ENCODE data around the gene COQ10B. TPM values are rescaled to one million over a fixed set of nuclear protein-coding genes. Genes with fewer than 3 reads are reported as not detected.

The COQ10B gene
- total RNA-seq, 4 donors from 2014 or later = 7.4 to 21.5 (median 13.7) TPM

GRCh38 chr2:197460649-197461048 is 7.3 kb downstream of the COQ10B start:
- intact Hi-C loops (cut with DNase I; ENCODE audit: low total_unique reads) (no loop called here), in situ Hi-C loops (cut with MboI; ENCODE audit: low sequenced_read_pairs in 4 of 4) (no loop called here)
- Histone ChIP-seq H3K4me1 (peaks cover 9 to 10% of the 10 kb centered on the region in 2 donors), H3K9me3 (no peaks in the 10 kb centered on the region), H3K4me3 (no peak overlapping the region), H3K27ac (no peak overlapping the region), H3K27me3 (no peaks in the 10 kb centered on the region), H3K36me3 (peaks cover 0 to 21% of the 10 kb centered on the region in 2 donors)
- no peak for DNase-seq
- TF ChIP-seq CTCF (IDR thresholded peaks at IDR 0.05 in 4 of 5, conservative IDR thresholded peaks at IDR 0.05 in 1 of 5) (no peak), POLR2A (IDR thresholded peaks at IDR 0.05) (no peak)
- no peak for ATAC-seq

DNA sequence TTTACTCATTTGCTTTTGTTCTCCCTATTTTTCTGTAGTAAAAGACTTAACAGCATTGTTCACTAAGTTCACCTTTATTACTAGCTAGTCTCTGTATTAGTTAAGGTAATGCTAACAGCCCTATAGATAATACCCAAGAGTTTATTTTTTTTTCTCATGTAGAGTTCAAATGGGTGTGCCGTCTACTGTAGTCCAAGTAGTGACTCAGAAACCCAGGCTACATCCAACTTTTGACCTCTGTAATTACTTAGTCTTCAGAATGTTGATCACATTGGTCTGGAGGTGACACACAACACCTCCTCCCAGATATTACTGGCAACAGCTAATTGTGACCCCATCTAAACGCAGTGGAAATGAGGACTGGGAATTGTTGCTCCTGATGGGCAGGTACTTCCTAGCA is 7.7 kb downstream of the COQ10B start:
- DNase-seq (no peak), ATAC-seq (peak in 1 of 2 donors; percentile 30)
- in situ Hi-C loops (cut with MboI; ENCODE audit: low sequenced_read_pairs in 4 of 4) = no loop called here
- peaks cover 9 to 10% of the 10 kb centered on the region in 2 donors for H3K4me1 ChIP-seq
- no peak overlapping the region for H3K4me3 ChIP-seq
- no peak for TF ChIP-seq POLR2A (IDR thresholded peaks at IDR 0.05)
- TF ChIP-seq CTCF (IDR thresholded peaks at IDR 0.05 in 4 of 5, conservative IDR thresholded peaks at IDR 0.05 in 1 of 5) = no peak
- H3K9me3 ChIP-seq = no peaks in the 10 kb centered on the region
- H3K36me3 ChIP-seq = peaks cover 0 to 25% of the 10 kb centered on the region in 2 donors
- no peaks in the 10 kb centered on the region for H3K27me3 ChIP-seq
- H3K27ac ChIP-seq = no peak overlapping the region
- intact Hi-C loops (cut with DNase I; ENCODE audit: low total_unique reads) = no loop called here

GRCh38 chr2:197464175-197464574 is 10.8 kb downstream of the COQ10B start:
- no peaks in the 10 kb centered on the region for H3K27me3 ChIP-seq
- in situ Hi-C loops (cut with MboI; ENCODE audit: low sequenced_read_pairs in 4 of 4) (no loop called here), intact Hi-C loops (cut with DNase I; ENCODE audit: low total_unique reads) (no loop called here)
- peaks cover 4 to 8% of the 10 kb centered on the region in 2 donors for H3K4me1 ChIP-seq
- no peaks in the 10 kb centered on the region for H3K9me3 ChIP-seq
- no peak for DNase-seq
- H3K36me3 ChIP-seq = peaks cover 0 to 52% of the 10 kb centered on the region in 2 donors
- no peak overlapping the region for H3K4me3 ChIP-seq
- ATAC-seq = no peak
- no peak overlapping the region for H3K27ac ChIP-seq
- no peak for TF ChIP-seq CTCF (IDR thresholded peaks at IDR 0.05 in 4 of 5, conservative IDR thresholded peaks at IDR 0.05 in 1 of 5)
- TF ChIP-seq POLR2A (IDR thresholded peaks at IDR 0.05) = no peak

DNA sequence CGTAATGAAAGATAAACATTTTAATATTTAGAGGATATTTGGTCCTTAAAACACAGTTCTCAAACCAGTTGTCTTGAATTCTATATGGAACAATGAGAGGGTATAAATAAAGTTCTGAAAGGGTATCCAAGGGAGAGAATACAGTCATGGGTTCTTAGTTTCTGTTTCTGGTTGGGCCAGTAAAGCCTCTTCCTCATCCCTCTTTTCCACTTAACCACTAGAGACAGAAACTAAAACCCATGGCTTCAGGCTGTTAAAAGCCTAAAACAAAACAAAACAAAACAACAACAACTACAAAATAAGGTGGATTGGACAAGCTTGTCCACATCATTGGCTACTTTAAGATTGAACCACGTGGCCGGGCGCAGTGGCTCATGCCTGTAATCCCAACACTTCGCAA is 18.8 kb downstream of the COQ10B start:
- Histone ChIP-seq H3K36me3 (peaks cover 2 to 96% of the 10 kb centered on the region in 2 donors), H3K27ac (no peak overlapping the region), H3K27me3 (no peaks in the 10 kb centered on the region), H3K9me3 (no peaks in the 10 kb centered on the region), H3K4me3 (no peak overlapping the region), H3K4me1 (no peaks in the 10 kb centered on the region)
- no peak for TF ChIP-seq CTCF (IDR thresholded peaks at IDR 0.05 in 4 of 5, conservative IDR thresholded peaks at IDR 0.05 in 1 of 5)
- intact Hi-C loops (cut with DNase I; ENCODE audit: low total_unique reads) = no loop called here
- in situ Hi-C loops (cut with MboI; ENCODE audit: low sequenced_read_pairs in 4 of 4) = no loop called here
- no peak for ATAC-seq
- DNase-seq = no peak

GRCh38 chr2:197477797-197478196 is 24.4 kb downstream of the COQ10B start:
- no peak for DNase-seq
- H3K4me3 ChIP-seq = no peak overlapping the region
- no peaks in the 10 kb centered on the region for H3K4me1 ChIP-seq
- in situ Hi-C loops (cut with MboI; ENCODE audit: low sequenced_read_pairs in 4 of 4) = no loop called here
- peaks cover 2 to 56% of the 10 kb centered on the region in 2 donors for H3K36me3 ChIP-seq
- H3K27ac ChIP-seq = no peak overlapping the region
- TF ChIP-seq POLR2A (IDR thresholded peaks at IDR 0.05) = no peak
- TF ChIP-seq CTCF (IDR thresholded peaks at IDR 0.05 in 4 of 5, conservative IDR thresholded peaks at IDR 0.05 in 1 of 5) = no peak
- no peaks in the 10 kb centered on the region for H3K9me3 ChIP-seq
- no peak for ATAC-seq
- intact Hi-C loops (cut with DNase I; ENCODE audit: low total_unique reads) = no loop called here
- H3K27me3 ChIP-seq = no peaks in the 10 kb centered on the region
